Progenitor cell of endocrine pancreas (in vitro differentiated cells): ENCODE measurements around the gene CZIB. TPM values are rescaled to one million over a fixed set of nuclear protein-coding genes. Genes with fewer than 3 reads are reported as not detected.

ENCODE experiments used
- DNase-seq: peaks from one replicate; pipeline ENCODE4 v3.0.0; 2021; ENCODE audit warnings: low spot score; ENCODE audit not compliant: unreplicated experiment
- H3K27ac Mint-ChIP-seq: 2 replicates; pipeline ENCODE4 v1.8.0; 2021; ENCODE audit warnings: mild to moderate bottlenecking, moderate library complexity, mixed read lengths
- H3K27me3 Mint-ChIP-seq: 2 replicates; pipeline ENCODE4 v1.8.0; 2021; ENCODE audit warnings: mixed read lengths
- H3K36me3 Mint-ChIP-seq: 2 replicates; pipeline ENCODE4 v1.8.0; 2022; ENCODE audit warnings: mixed read lengths; ENCODE audit not compliant: insufficient read depth
- H3K4me1 Mint-ChIP-seq: 2 replicates; pipeline ENCODE4 v1.8.0; 2021; ENCODE audit warnings: low read depth, mixed read lengths
- H3K4me3 Mint-ChIP-seq: 2 replicates; pipeline ENCODE4 v1.8.0; 2021; ENCODE audit warnings: low read depth, mild to moderate bottlenecking, moderate library complexity, mixed read lengths
- H3K9me3 Mint-ChIP-seq: 2 replicates; pipeline ENCODE4 v1.8.0; 2021; ENCODE audit warnings: low read depth, mixed read lengths
- total RNA-seq: library from RNA; stranded (reverse); gene quantifications from 2 replicates; pipeline ENCODE4 v1.2.1, GENCODE V29; 2021
- TF ChIP-seq, protein P1 (sequence below): fragments of 200-600 bp; sonication (generic); IDR thresholded peaks from one replicate; pipeline ENCODE4 v1.5.0; 2021; ENCODE audit warnings: antibody characterized with exemption, mild to moderate bottlenecking; ENCODE audit not compliant: unreplicated experiment

Gene CZIB
- total RNA-seq, 1 donor from 2014 or later: 61.0 TPM

DNA sequence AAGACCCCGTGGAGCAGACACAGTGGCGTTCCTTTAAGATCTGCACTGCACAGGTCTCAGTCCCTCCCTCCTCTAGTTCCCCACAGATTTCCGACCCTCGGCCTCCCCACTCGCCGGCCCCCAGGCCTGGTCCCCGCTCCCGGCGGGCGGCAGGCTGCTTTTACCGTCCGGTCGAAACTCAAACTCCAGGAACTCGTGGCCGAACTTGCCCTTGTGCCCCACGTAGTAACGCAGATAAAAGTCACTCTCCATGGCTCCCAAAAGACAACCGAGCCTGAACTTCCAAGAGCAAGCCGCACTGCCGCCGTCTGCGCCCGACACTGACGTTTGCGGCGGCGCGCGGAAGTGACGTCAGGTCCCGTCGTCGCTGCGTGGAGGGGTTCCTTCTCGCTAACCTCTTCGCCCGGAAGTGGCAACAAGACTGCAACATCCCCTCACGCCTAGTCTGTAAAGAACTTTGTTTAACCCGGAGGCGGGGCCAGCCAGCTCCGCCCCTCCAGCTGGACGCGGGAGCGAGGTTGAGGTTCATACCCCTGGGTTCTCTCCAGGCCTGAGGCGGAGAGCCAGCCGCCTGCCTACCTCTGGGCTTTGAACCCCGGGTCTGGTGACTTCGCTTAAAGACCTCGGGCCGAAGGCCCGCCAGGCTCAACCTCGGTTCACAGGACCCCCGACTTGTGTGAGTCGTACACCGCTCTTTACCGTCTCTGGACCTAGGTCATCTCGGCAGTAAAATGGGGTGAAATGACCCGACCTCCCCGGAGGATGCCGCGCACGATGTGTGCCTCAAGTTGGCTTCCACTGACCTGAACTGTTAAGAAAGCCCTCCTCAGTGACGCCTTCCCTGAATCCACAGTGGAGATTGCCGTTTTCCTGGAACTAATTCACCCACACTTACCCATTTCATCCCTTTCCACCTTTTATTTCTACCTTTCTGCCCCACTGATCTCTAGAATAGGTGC is 18.0 kb upstream of the CZIB start, which contains the start of gene MAGOH:
Gene MAGOH, minus strand, starts transcription at position 322 of the 959 bp plus-strand sequence. Its CDS starts 70 bp downstream, at position 252.
- peak; percentile 90 for DNase-seq
- Mint-ChIP-seq H3K36me3 (peaks cover 8% of the 10 kb centered on the region), H3K4me1 (peaks cover 14% of the 10 kb centered on the region), H3K9me3 (no peaks in the 10 kb centered on the region), H3K27ac (peak within 1 kb of the TSS; percentile 97), H3K27me3 (peaks cover 16% of the 10 kb centered on the region), H3K4me3 (peak within 1 kb of the TSS; percentile 98)
- TF ChIP-seq, protein P1, sequence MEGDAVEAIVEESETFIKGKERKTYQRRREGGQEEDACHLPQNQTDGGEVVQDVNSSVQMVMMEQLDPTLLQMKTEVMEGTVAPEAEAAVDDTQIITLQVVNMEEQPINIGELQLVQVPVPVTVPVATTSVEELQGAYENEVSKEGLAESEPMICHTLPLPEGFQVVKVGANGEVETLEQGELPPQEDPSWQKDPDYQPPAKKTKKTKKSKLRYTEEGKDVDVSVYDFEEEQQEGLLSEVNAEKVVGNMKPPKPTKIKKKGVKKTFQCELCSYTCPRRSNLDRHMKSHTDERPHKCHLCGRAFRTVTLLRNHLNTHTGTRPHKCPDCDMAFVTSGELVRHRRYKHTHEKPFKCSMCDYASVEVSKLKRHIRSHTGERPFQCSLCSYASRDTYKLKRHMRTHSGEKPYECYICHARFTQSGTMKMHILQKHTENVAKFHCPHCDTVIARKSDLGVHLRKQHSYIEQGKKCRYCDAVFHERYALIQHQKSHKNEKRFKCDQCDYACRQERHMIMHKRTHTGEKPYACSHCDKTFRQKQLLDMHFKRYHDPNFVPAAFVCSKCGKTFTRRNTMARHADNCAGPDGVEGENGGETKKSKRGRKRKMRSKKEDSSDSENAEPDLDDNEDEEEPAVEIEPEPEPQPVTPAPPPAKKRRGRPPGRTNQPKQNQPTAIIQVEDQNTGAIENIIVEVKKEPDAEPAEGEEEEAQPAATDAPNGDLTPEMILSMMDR: no peak

DNA sequence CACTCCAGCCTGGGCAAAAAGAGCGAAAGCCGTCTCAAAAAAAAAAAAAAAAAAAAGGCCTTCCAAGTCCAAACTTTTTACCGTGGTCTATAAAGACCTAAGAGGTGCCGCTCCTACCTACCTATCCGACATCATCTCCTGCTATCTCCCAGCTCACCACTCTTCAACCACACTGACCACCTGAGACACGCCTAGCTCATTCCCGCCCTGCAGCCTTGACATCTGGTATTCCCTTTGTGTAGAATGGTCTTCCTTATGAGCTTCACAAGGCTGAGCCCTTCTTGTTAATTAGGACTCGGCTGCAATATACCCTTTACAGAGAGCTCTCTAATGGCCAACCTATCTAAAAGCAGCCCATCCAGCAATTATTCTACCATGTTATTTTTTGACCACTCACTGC is 17.2 kb upstream of the CZIB start:
- TF ChIP-seq, protein P1: no peak
- Mint-ChIP-seq H3K36me3 (peaks cover 8% of the 10 kb centered on the region), H3K27ac (peak overlapping the region; percentile 97), H3K4me3 (peak overlapping the region; percentile 98), H3K4me1 (peaks cover 14% of the 10 kb centered on the region), H3K9me3 (no peaks in the 10 kb centered on the region), H3K27me3 (peaks cover 16% of the 10 kb centered on the region)
- no peak for DNase-seq

DNA sequence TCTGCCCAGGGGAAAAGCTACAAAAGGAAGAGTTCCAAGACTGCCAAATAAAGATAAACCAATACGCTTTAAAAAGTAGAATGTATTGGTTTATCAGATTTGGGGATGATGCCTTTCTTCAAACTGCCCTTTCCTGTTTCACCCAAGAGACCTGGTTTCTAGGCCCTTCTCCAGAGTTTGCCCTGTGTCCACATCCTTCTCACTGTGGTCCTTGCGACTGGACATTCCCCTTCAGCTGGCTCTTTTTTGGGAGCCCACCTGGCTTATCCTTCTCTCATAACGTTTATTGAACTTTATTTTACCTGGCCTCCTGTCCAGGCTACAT is 490 bp upstream of the CZIB start:
- TF ChIP-seq, protein P1: no peak
- H3K4me1 Mint-ChIP-seq: peaks cover 16% of the 10 kb centered on the region

DNA sequence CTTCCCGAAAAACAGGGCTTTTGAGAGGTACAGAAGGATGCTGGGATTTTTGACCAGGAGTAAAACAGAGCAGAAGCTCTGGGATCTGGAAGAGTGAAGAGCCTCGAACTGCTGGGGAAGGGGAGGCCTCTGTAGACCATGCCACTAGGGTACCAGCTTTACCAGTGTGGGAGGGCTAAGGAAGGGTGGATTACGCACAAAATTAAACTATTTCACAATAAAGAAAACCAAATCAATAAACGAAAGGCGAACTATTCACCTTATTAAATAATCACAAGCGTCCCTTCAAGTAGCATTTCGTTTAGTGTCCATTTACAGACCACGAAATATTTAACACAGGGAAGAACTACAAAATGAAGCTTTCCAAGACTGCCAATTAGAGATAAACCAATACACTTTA is 723 bp downstream of the CZIB start:
- peak overlapping the region; percentile 87 for H3K4me3 Mint-ChIP-seq
- no peak for DNase-seq

More for the DNA sequence above, 490 bp upstream of the CZIB start:
- DNase-seq: no peak
- H3K27me3 Mint-ChIP-seq: no peaks in the 10 kb centered on the region
- H3K4me3 Mint-ChIP-seq: peak overlapping the region; percentile 87
- no peaks in the 10 kb centered on the region for H3K9me3 Mint-ChIP-seq
- peak overlapping the region; percentile 97 for H3K27ac Mint-ChIP-seq
- peaks cover 1% of the 10 kb centered on the region for H3K36me3 Mint-ChIP-seq

DNA sequence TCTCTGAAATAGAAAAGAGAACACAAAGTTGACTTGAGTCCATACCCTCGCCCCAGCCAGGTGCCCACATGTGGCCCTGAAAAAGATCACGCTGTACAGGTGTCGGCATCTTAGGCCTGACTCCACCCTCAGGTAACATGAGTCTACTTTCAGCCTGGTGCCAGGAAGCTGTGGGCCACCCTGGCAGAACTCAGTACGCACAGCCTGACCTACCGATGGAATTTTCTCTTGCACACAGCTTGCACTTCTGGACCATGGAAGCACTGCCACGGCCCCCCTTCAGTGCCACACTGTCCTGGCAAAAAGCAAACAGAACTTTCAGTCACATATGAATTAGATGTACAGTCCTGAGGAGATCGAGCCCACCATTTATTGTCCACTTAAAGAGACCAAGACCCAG is 2.2 kb downstream of the CZIB start:
- peak overlapping the region; percentile 51 for H3K27ac Mint-ChIP-seq
- TF ChIP-seq, protein P1: no peak
- peaks cover 1% of the 10 kb centered on the region for H3K36me3 Mint-ChIP-seq
- DNase-seq: no peak
- no peak overlapping the region for H3K4me3 Mint-ChIP-seq
- H3K27me3 Mint-ChIP-seq: no peaks in the 10 kb centered on the region
- peaks cover 16% of the 10 kb centered on the region for H3K4me1 Mint-ChIP-seq
- no peaks in the 10 kb centered on the region for H3K9me3 Mint-ChIP-seq

More for the DNA sequence above, 723 bp downstream of the CZIB start:
- TF ChIP-seq, protein P1: no peak
- Mint-ChIP-seq H3K27ac (peak overlapping the region; percentile 97), H3K4me1 (peaks cover 16% of the 10 kb centered on the region), H3K27me3 (no peaks in the 10 kb centered on the region), H3K36me3 (peaks cover 1% of the 10 kb centered on the region), H3K9me3 (no peaks in the 10 kb centered on the region)
